ENCODE measurements around the gene SAMD1. TPM values are rescaled to one million over a fixed set of nuclear protein-coding genes. Genes with fewer than 3 reads are reported as not detected.
A peak's percentile ranks its signal among the peaks of the same experiment; 100 is the strongest.

SAMD1 gene
- total RNA-seq, 2 donors from 2014 or later = 94.2 to 126 TPM

DNA sequence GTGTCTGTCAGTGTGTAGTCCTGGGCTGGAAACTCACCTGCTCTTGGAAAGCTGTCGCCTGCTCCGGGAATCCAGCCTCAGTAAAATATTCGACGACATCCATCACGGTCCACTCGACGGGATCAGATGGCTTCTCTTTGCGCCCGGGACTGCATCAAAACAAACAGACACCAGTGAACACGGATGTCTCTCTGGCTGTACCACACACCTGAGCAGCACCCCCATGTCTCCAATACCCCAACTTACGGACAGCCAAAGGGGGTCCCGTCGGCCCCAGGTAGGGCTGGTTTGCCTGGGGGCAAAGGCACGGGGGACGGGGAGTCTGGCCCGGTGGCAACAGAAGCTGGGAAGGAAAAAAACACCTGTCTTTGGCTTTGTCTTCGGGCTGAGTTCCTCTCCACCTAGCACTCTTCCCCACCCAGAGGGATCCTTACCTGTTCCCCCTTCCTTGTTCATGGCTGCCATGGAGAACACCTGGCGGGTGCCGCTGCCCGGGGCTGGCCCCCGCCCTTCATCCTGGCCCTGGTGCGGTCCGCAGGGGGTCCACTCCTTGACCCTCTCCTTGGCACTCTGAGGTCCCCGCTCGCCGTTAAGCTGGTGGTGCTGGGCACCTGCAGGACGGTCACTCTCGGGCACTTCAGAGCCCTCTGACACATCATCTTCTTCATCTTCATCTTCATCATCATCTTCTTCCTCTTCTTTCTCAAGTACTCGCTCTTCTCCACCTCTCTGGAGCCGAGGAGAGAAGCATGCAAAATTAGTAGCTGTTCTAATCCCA lies 1.7 kb downstream of the SAMD1 start:
- no peak for DNase-seq
- Histone ChIP-seq H3K27me3 (ENCODE audit: control insufficient read depth, insufficient read depth, low read length, poor library complexity, severe bottlenecking) (no peaks in the 10 kb centered on the region), H3K9me3 (ENCODE audit: control insufficient read depth, low read length) (peaks cover 9% of the 10 kb centered on the region), H3K27ac (ENCODE audit: low read depth, low read length) (no peak overlapping the region), H3K4me1 (ENCODE audit: control insufficient read depth, insufficient read depth, low read length) (no peaks in the 10 kb centered on the region), H3K36me3 (ENCODE audit: control insufficient read depth, insufficient read depth, low read length) (peaks cover 20% of the 10 kb centered on the region), H3K4me3 (ENCODE audit: low read length) (peak overlapping the region; percentile 81), H3K9ac (ENCODE audit: extremely low read depth, low read length, poor library complexity, severe bottlenecking) (no peak overlapping the region)
- Mint-ChIP-seq H3K27ac (no peak overlapping the region), H3K4me1 (peaks cover 13% of the 10 kb centered on the region), H3K4me3 (peak overlapping the region; percentile 65), H3K9me3 (peaks cover 11% of the 10 kb centered on the region), H3K36me3 (ENCODE audit: low read depth) (peaks cover 27% of the 10 kb centered on the region), H3K27me3 (ENCODE audit: insufficient read depth) (peaks cover 28% of the 10 kb centered on the region)
- TF ChIP-seq, protein P1, sequence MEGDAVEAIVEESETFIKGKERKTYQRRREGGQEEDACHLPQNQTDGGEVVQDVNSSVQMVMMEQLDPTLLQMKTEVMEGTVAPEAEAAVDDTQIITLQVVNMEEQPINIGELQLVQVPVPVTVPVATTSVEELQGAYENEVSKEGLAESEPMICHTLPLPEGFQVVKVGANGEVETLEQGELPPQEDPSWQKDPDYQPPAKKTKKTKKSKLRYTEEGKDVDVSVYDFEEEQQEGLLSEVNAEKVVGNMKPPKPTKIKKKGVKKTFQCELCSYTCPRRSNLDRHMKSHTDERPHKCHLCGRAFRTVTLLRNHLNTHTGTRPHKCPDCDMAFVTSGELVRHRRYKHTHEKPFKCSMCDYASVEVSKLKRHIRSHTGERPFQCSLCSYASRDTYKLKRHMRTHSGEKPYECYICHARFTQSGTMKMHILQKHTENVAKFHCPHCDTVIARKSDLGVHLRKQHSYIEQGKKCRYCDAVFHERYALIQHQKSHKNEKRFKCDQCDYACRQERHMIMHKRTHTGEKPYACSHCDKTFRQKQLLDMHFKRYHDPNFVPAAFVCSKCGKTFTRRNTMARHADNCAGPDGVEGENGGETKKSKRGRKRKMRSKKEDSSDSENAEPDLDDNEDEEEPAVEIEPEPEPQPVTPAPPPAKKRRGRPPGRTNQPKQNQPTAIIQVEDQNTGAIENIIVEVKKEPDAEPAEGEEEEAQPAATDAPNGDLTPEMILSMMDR (conservative IDR thresholded peaks at IDR 0.05) = no peak
- 88 to 93% methylated on average over 22 to 30 of the region's 30 CpGs for WGBS, 2 experiments (ENCODE audit: insufficient coverage in 1 of 2, insufficient read length in 1 of 2)

DNA sequence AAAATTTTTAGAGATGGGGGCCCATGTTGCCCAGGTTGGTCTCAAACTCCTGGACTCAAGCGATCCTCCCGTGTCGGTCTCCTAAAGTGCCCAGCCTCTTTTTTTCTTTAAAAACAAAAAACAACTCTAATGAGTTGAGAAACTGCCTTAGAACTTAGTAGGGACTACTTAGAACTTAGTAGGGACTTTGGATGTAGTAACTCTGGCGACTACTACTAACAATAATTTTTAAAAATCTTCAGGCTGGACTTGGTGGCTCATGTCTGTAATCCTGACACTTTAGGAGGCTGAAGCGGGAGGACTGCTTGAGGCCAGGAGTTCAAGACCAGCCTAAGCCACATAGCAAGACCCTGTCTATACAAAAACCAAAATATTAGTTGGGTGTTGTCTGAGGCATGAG lies 4.5 kb downstream of the SAMD1 start:
- Mint-ChIP-seq H3K27ac (no peak overlapping the region), H3K27me3 (ENCODE audit: insufficient read depth) (peaks cover 29% of the 10 kb centered on the region), H3K4me3 (peak overlapping the region; percentile 40), H3K9me3 (no peaks in the 10 kb centered on the region), H3K36me3 (ENCODE audit: low read depth) (peaks cover 23% of the 10 kb centered on the region), H3K4me1 (peaks cover 5% of the 10 kb centered on the region)
- Histone ChIP-seq H3K9ac (ENCODE audit: extremely low read depth, low read length, poor library complexity, severe bottlenecking) (no peak overlapping the region), H3K36me3 (ENCODE audit: control insufficient read depth, insufficient read depth, low read length) (peaks cover 16% of the 10 kb centered on the region), H3K27me3 (ENCODE audit: control insufficient read depth, insufficient read depth, low read length, poor library complexity, severe bottlenecking) (no peaks in the 10 kb centered on the region), H3K9me3 (ENCODE audit: control insufficient read depth, low read length) (no peaks in the 10 kb centered on the region), H3K27ac (ENCODE audit: low read depth, low read length) (no peak overlapping the region), H3K4me3 (ENCODE audit: low read length) (no peak overlapping the region), H3K4me1 (ENCODE audit: control insufficient read depth, insufficient read depth, low read length) (no peaks in the 10 kb centered on the region)
- 84 to 85% methylated on average over 5 of the region's 5 CpGs for WGBS, 2 experiments (ENCODE audit: insufficient coverage in 1 of 2, insufficient read length in 1 of 2)
- no peak for DNase-seq
- TF ChIP-seq, protein P1 (conservative IDR thresholded peaks at IDR 0.05) = no peak

DNA sequence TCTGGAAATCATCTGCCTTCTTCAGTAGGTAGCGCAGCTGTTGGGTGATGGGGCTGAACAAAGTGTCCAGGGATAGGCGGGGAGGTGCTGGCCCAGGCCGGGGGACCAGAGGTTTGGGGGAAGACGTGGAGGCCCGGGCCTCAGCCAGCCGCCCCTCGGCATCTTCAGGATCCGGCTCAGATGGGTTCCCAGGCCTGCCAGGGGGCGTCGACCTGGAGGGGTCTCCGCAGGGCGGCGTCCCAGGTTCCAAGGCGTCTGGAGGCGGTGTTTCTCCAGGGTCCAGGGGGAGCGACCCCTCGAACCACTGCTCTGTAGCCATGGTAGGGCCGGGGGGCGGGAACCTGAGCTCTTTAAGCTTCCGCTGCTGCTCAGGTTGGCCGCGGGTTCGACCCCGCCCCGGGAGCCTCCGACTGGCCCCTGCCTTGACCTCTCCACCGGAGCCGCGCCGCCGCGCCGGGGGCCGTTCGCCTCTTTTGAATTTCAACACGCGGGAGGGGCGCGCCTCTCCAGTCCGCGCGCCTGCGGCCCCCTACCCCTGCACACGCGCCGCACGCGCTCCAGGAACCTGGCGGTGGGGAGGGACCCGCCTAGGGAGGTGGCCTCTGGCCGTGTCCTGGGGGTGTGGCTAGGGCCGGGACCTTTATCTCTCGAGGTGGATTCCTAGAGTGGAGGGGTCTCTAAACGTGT lies 5.1 kb downstream of the SAMD1 start, which contains the start of gene C19orf67:
Gene C19orf67 (minus strand): TSS at position 475 of the 687 bp plus-strand sequence. CDS start 156 bp downstream, at position 319.
- Mint-ChIP-seq H3K9me3 (no peaks in the 10 kb centered on the region), H3K27me3 (ENCODE audit: insufficient read depth) (peaks cover 29% of the 10 kb centered on the region), H3K27ac (peak within 1 kb of the TSS; percentile 58), H3K4me3 (peak within 1 kb of the TSS; percentile 40), H3K4me1 (peaks cover 5% of the 10 kb centered on the region), H3K36me3 (ENCODE audit: low read depth) (peaks cover 23% of the 10 kb centered on the region)
- no peaks in the 10 kb centered on the region for H3K4me1 ChIP-seq (ENCODE audit: control insufficient read depth, insufficient read depth, low read length)
- H3K9ac ChIP-seq (ENCODE audit: extremely low read depth, low read length, poor library complexity, severe bottlenecking) = no peak within 1 kb of the TSS
- TF ChIP-seq, protein P1 (conservative IDR thresholded peaks at IDR 0.05) = no peak
- no peaks in the 10 kb centered on the region for H3K27me3 ChIP-seq (ENCODE audit: control insufficient read depth, insufficient read depth, low read length, poor library complexity, severe bottlenecking)
- no peak within 1 kb of the TSS for H3K4me3 ChIP-seq (ENCODE audit: low read length)
- H3K9me3 ChIP-seq (ENCODE audit: control insufficient read depth, low read length) = no peaks in the 10 kb centered on the region
- peaks cover 16% of the 10 kb centered on the region for H3K36me3 ChIP-seq (ENCODE audit: control insufficient read depth, insufficient read depth, low read length)
- WGBS, 2 experiments (ENCODE audit: insufficient coverage in 1 of 2, insufficient read length in 1 of 2) = 72 to 76% methylated on average over 32 to 54 of the region's 54 CpGs
- H3K27ac ChIP-seq (ENCODE audit: low read depth, low read length) = no peak within 1 kb of the TSS
- DNase-seq = peak; percentile 76
